Retinal pigment epithelial cell (primary cell): ENCODE measurements around the gene CDK15.
A peak's percentile ranks its signal among the peaks of the same experiment; 100 is the strongest.

Experiments
- DNase-seq: peaks from one replicate; pipeline ENCODE4 v3.0.0-alpha.2; 2010; ENCODE audit warnings: low read depth
- H3K4me3 ChIP-seq: 2 replicates; pipeline ENCODE4 v1.5.1; 2011; ENCODE audit warnings: mild to moderate bottlenecking, low read length, control low read depth, moderate library complexity
- TF ChIP-seq, protein P1 (sequence below): conservative IDR thresholded peaks from 2 replicates; pipeline ENCODE4 v1.5.1; 2011; ENCODE audit warnings: low read depth, low read length, control low read depth, inconsistent platforms

The CDK15 gene

DNA sequence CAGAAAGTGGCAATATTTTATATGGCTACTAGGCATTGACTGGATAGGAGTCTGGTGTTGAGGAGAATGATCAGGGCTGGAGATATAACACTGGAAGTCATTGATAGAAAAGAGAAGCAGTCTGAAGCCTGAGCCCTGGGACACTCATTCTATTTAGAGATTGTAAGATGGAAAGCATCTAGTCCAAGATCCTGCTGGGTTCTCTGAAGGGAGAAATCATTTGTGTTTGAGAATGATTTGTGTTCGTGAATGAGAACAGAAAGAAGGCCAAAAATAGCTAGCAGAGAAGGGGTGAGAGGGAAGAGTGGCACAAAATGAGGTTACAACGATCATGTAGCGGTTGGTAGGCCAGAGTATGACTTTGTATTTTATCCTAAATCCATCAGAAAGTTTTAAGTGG lies 18.0 kb upstream of the CDK15 start:
- no peak for DNase-seq
- TF ChIP-seq, protein P1, sequence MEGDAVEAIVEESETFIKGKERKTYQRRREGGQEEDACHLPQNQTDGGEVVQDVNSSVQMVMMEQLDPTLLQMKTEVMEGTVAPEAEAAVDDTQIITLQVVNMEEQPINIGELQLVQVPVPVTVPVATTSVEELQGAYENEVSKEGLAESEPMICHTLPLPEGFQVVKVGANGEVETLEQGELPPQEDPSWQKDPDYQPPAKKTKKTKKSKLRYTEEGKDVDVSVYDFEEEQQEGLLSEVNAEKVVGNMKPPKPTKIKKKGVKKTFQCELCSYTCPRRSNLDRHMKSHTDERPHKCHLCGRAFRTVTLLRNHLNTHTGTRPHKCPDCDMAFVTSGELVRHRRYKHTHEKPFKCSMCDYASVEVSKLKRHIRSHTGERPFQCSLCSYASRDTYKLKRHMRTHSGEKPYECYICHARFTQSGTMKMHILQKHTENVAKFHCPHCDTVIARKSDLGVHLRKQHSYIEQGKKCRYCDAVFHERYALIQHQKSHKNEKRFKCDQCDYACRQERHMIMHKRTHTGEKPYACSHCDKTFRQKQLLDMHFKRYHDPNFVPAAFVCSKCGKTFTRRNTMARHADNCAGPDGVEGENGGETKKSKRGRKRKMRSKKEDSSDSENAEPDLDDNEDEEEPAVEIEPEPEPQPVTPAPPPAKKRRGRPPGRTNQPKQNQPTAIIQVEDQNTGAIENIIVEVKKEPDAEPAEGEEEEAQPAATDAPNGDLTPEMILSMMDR: no peak
- H3K4me3 ChIP-seq: no peak overlapping the region

DNA sequence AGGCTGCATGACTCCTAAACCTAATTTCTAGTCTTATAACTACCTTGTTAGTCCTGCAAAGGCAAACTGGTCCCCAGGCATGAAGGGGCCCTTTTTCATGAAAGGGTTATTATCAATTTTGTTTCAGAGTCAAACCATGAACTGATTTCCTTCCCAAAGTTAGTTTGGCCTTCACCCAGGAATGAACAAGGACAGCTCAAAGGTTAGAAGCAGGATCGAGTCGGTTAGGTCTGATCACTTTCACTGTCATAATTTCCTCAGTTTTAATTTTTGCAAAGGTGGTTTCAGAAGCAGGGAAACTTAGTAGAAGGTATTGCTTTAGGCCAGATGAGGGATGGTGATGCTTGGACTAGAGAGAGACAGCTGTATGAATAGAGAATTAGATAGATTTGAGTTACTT lies 16.9 kb upstream of the CDK15 start:
- no peak for DNase-seq
- TF ChIP-seq, protein P1: no peak
- H3K4me3 ChIP-seq: no peak overlapping the region

DNA sequence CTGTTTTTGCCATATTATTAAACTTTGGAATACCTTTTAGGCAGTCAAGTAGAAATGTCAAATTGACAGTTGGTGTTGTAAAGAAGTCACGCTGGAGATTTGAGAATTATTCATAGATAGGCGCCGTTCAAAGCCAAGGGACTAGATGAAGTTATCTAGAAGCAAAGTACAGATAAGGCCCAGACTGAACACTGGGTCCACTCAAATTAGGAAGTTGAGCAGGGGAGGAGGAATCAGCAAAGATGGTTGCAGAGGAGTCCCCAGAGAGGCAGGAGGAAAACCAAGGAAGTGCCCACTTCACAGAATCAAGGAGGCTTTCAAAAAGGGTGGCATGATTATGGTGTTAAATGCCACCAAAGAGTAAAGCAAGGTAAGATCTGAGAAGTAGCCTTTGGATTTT lies 16.0 kb upstream of the CDK15 start:
- TF ChIP-seq, protein P1: no peak
- H3K4me3 ChIP-seq: no peak overlapping the region
- DNase-seq: no peak

- no peak for DNase-seq
- TF ChIP-seq, protein P1: no peak
- H3K4me3 ChIP-seq: no peak overlapping the region
Observed at GRCh38 chr2:201790989-201791388, 15.3 kb upstream of the CDK15 start.

- DNase-seq: no peak
- TF ChIP-seq, protein P1: no peak
- no peak overlapping the region for H3K4me3 ChIP-seq
Observed at GRCh38 chr2:201793631-201794030, 12.7 kb upstream of the CDK15 start.

DNA sequence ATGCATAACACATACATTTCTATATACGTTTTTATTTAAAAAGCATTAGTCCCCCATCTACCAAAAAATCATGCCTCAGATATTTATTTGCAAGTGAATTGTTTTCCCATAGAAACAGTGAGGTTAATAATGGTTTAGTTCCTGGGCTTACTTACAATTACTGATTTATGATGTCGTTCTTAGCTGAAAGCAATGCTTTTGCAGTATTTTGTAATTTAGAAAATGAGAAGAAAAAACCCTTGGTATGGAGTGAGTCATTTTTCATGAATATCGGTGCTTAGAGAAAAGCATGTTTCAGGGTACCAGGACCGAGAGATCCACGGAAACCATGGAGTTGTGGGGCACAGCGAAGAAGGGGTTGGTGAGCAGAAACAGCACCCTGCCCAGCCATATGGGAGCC lies 12.0 kb upstream of the CDK15 start:
- TF ChIP-seq, protein P1: no peak

DNA sequence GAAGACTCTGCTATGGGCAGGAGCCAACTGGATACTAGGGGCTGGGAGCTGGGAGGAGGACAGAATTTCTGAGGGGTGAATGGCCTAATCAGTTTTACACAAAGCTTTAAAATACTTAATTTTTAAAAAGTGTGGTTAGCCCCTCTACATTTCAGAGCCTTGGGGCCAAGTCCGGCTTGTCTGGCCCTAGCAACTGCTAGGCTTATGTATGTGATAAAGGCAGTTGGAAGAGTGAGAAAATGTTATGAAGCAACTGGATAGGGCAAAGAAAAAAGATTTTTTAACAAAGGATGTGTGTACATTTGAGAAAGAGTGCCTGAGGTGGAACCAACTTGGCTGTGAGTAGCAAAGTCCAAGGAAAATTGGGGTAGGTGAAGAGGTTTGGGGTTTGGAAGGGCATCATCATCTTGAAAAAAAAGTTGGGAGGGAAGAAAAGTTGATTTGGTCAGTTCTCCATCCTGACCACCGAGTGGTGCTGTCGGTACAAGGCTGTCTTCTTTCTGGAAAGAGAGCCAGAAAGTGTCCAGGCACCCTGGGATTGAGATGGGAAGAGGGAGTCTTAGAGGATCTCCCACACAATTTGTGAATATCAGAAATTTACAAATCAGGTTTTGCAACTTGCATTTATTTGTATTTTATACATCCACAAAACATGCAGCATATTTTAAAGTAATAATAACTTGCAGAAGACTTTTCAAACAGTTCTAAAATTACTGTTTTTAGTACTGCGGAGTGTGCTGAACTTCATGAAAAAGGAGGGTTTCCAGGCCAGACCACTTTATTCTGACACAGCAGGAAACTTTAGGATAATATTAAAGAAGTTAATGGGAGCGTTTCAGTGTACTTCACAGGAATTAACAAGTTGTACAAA lies 10.5 kb upstream of the CDK15 start:
- no peak for DNase-seq
- TF ChIP-seq, protein P1: peak; percentile 80
- H3K4me3 ChIP-seq: no peak overlapping the region

More for the DNA sequence above, 12.0 kb upstream of the CDK15 start:
- DNase-seq: no peak
- no peak overlapping the region for H3K4me3 ChIP-seq
